ENCODE measurements around the gene TNRC6C. TPM values are rescaled to one million over a fixed set of nuclear protein-coding genes. Genes with fewer than 3 reads are reported as not detected.
"Not testable (repeated sequence)": the region's sequence is repeated elsewhere in the genome, so short reads cannot be mapped to it uniquely, and the experiment has no call there.

TNRC6C gene
- polyA plus RNA-seq, 1 donor (not counting 4 experiments of a cell fraction or from before 2014, with no cell fraction given) = 0.34 TPM

DNA sequence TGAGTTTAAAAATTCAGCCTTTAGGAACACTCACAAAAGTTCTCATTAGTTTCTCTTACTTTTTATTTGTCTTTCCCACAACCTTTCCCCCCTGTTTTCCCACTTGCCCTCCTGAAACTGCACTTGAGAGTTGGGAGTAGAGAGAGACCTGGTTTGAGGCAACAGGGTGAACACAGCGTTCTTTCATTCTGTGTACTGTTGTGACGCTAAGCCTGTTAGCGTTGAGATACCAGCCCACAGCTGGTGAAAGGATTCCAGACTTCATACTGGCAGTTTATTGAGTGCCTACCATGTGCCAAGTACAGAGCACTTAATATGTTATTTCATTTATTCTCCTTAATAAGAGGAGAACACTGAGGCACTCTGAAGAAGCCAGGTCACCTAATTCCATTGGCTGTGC lies 10.3 kb downstream of the TNRC6C start:
- TF ChIP-seq CTCF (optimal IDR thresholded peaks at IDR 0.05 in 1 of 3, IDR thresholded peaks at IDR 0.05 in 1 of 3, conservative IDR thresholded peaks at IDR 0.05 in 1 of 3; ENCODE audit: extremely low read depth in 1 of 3, insufficient read depth in 2 of 3, low read length in 3 of 3) (no peak), EZH2 (IDR thresholded peaks at IDR 0.05; ENCODE audit: low read length) (no peak)
- Histone ChIP-seq H3K4me3 (ENCODE audit: control insufficient read depth in 2 of 3, extremely low read depth in 1 of 3, insufficient read depth in 2 of 3, low read depth in 1 of 3, low read length in 3 of 3) (no peak overlapping the region), H3K9ac (ENCODE audit: control insufficient read depth, extremely low read depth, insufficient read depth, low read length) (no peak overlapping the region), H3K9me3 (ENCODE audit: control insufficient read depth, low read depth, low read length) (no peaks in the 10 kb centered on the region), H3K9me1 (ENCODE audit: control insufficient read depth, extremely low read depth, insufficient read depth, low read length) (no peaks in the 10 kb centered on the region), H3K79me2 (ENCODE audit: control insufficient read depth, insufficient read depth, low read length) (no peaks in the 10 kb centered on the region), H3K27me3 (ENCODE audit: control insufficient read depth, extremely low read depth, insufficient read depth, low read length) (no peaks in the 10 kb centered on the region), H4K20me1 (ENCODE audit: control insufficient read depth, extremely low read depth, insufficient read depth, low read length) (no peaks in the 10 kb centered on the region), H3K4me2 (ENCODE audit: control insufficient read depth, extremely low read depth, insufficient read depth, low read depth, low read length) (no peak overlapping the region), H3K4me1 (ENCODE audit: control insufficient read depth, extremely low read depth, insufficient read depth, low read length) (no peaks in the 10 kb centered on the region), H2AFZ (ENCODE audit: control insufficient read depth, low read length) (no peak overlapping the region), H3K27ac (ENCODE audit: control insufficient read depth, insufficient read depth, low read length) (no peak overlapping the region), H3K36me3 (ENCODE audit: control insufficient read depth in 2 of 2, extremely low read depth in 1 of 2, insufficient read depth in 2 of 2, low read length in 2 of 2) (no peaks in the 10 kb centered on the region)
- FAIRE-seq = no peak
- dilution Hi-C loops (cut with MboI; ENCODE audit: extremely low pct_ligation_motif_present, low sequenced_read_pairs) = no loop called here
- DNase-seq (ENCODE audit: low read depth, low spot score) = no peak

GRCh38 chr17:77972271-77972670 lies 13.8 kb downstream of the TNRC6C start:
- H3K9ac ChIP-seq (ENCODE audit: control insufficient read depth, extremely low read depth, insufficient read depth, low read length); H3K27me3 ChIP-seq (ENCODE audit: control insufficient read depth, extremely low read depth, insufficient read depth, low read length); H3K36me3 ChIP-seq (ENCODE audit: control insufficient read depth in 2 of 2, extremely low read depth in 1 of 2, insufficient read depth in 2 of 2, low read length in 2 of 2); H3K4me1 ChIP-seq (ENCODE audit: control insufficient read depth, extremely low read depth, insufficient read depth, low read length); FAIRE-seq; H3K4me3 ChIP-seq (ENCODE audit: control insufficient read depth in 2 of 3, extremely low read depth in 1 of 3, insufficient read depth in 2 of 3, low read depth in 1 of 3, low read length in 3 of 3); H2AFZ ChIP-seq (ENCODE audit: control insufficient read depth, low read length); dilution Hi-C loops (cut with MboI; ENCODE audit: extremely low pct_ligation_motif_present, low sequenced_read_pairs); H3K4me2 ChIP-seq (ENCODE audit: control insufficient read depth, extremely low read depth, insufficient read depth, low read depth, low read length); H3K9me3 ChIP-seq (ENCODE audit: control insufficient read depth, low read depth, low read length); H3K9me1 ChIP-seq (ENCODE audit: control insufficient read depth, extremely low read depth, insufficient read depth, low read length); H4K20me1 ChIP-seq (ENCODE audit: control insufficient read depth, extremely low read depth, insufficient read depth, low read length); H3K79me2 ChIP-seq (ENCODE audit: control insufficient read depth, insufficient read depth, low read length); H3K27ac ChIP-seq (ENCODE audit: control insufficient read depth, insufficient read depth, low read length); DNase-seq (ENCODE audit: low read depth, low spot score): not testable (repeated sequence)

DNA sequence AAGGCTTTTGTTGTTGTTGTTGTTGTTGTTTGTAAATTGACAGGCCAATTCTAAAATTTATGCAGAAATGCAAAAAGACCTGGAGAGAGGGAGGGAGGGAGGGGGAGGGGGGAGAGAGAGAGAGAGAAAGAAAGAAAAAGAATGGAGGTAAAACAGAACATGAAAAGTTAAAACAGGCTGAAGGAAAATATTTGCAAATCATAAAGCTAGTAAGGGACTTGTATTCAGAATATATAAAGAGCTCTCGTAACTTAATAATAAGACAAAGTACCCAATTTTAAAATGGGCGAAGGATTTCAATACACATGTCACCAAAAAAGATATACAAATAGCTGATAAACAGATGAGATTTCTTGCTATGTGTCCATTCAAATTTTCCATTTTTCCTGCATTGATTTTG lies 15.4 kb downstream of the TNRC6C start:
- dilution Hi-C loops (cut with MboI; ENCODE audit: extremely low pct_ligation_motif_present, low sequenced_read_pairs) = no loop called here
- TF ChIP-seq CTCF (optimal IDR thresholded peaks at IDR 0.05 in 1 of 3, IDR thresholded peaks at IDR 0.05 in 1 of 3, conservative IDR thresholded peaks at IDR 0.05 in 1 of 3; ENCODE audit: extremely low read depth in 1 of 3, insufficient read depth in 2 of 3, low read length in 3 of 3) (no peak), EZH2 (IDR thresholded peaks at IDR 0.05; ENCODE audit: low read length) (no peak)
- no peak overlapping the region for H2AFZ ChIP-seq (ENCODE audit: control insufficient read depth, low read length)
- H3K4me2 ChIP-seq (ENCODE audit: control insufficient read depth, extremely low read depth, insufficient read depth, low read depth, low read length) = no peak overlapping the region
- H3K9me1 ChIP-seq (ENCODE audit: control insufficient read depth, extremely low read depth, insufficient read depth, low read length) = no peaks in the 10 kb centered on the region
- H4K20me1 ChIP-seq (ENCODE audit: control insufficient read depth, extremely low read depth, insufficient read depth, low read length) = no peaks in the 10 kb centered on the region
- DNase-seq (ENCODE audit: low read depth, low spot score) = no peak
- no peaks in the 10 kb centered on the region for H3K27me3 ChIP-seq (ENCODE audit: control insufficient read depth, extremely low read depth, insufficient read depth, low read length)
- H3K9ac ChIP-seq (ENCODE audit: control insufficient read depth, extremely low read depth, insufficient read depth, low read length) = no peak overlapping the region
- no peaks in the 10 kb centered on the region for H3K9me3 ChIP-seq (ENCODE audit: control insufficient read depth, low read depth, low read length)
- no peak for FAIRE-seq
- H3K4me3 ChIP-seq (ENCODE audit: control insufficient read depth in 2 of 3, extremely low read depth in 1 of 3, insufficient read depth in 2 of 3, low read depth in 1 of 3, low read length in 3 of 3) = no peak overlapping the region
- no peaks in the 10 kb centered on the region for H3K79me2 ChIP-seq (ENCODE audit: control insufficient read depth, insufficient read depth, low read length)
- H3K27ac ChIP-seq (ENCODE audit: control insufficient read depth, insufficient read depth, low read length) = no peak overlapping the region
- H3K4me1 ChIP-seq (ENCODE audit: control insufficient read depth, extremely low read depth, insufficient read depth, low read length) = no peaks in the 10 kb centered on the region
- no peaks in the 10 kb centered on the region for H3K36me3 ChIP-seq (ENCODE audit: control insufficient read depth in 2 of 2, extremely low read depth in 1 of 2, insufficient read depth in 2 of 2, low read length in 2 of 2)

Data from keratinocyte (primary cell).